ENCODE measurements around the gene EPB41L2.

EPB41L2 gene

GRCh38 chr6:130893766-130894165, 169.3 kb downstream of the EPB41L2 start:
- H3K79me2 ChIP-seq, result no peaks in the 10 kb centered on the region
- no peak overlapping the region for H3K9ac ChIP-seq
- no peak overlapping the region for H3K27ac ChIP-seq
- H3K4me2 ChIP-seq (ENCODE audit: low read length), result no peak overlapping the region
- H3K4me1 ChIP-seq, result no peaks in the 10 kb centered on the region
- no peaks in the 10 kb centered on the region for H3K27me3 ChIP-seq (ENCODE audit: control insufficient read depth, insufficient read depth, low read length)
- no peaks in the 10 kb centered on the region for H3K9me3 ChIP-seq (ENCODE audit: control insufficient read depth, low read length)
- H3K36me3 ChIP-seq (ENCODE audit: control insufficient read depth, insufficient read depth, low read length), result no peaks in the 10 kb centered on the region
- H2AFZ ChIP-seq, result no peak overlapping the region
- no peak for TF ChIP-seq CTCF (IDR thresholded peaks at IDR 0.05)
- no peak overlapping the region for H3K4me3 ChIP-seq (ENCODE audit: low read depth, low read length)

- Histone ChIP-seq H3K4me1 (no peaks in the 10 kb centered on the region), H3K79me2 (no peaks in the 10 kb centered on the region), H3K36me3 (ENCODE audit: control insufficient read depth, insufficient read depth, low read length) (no peaks in the 10 kb centered on the region), H3K4me3 (ENCODE audit: low read depth, low read length) (no peak overlapping the region), H3K4me2 (ENCODE audit: low read length) (no peak overlapping the region), H2AFZ (no peak overlapping the region), H3K27ac (no peak overlapping the region), H3K9ac (no peak overlapping the region), H3K27me3 (ENCODE audit: control insufficient read depth, insufficient read depth, low read length) (no peaks in the 10 kb centered on the region), H3K9me3 (ENCODE audit: control insufficient read depth, low read length) (no peaks in the 10 kb centered on the region)
- TF ChIP-seq CTCF (IDR thresholded peaks at IDR 0.05), result no peak
Measured at GRCh38 chr6:130893277-130893676, 169.8 kb downstream of the EPB41L2 start.

GRCh38 chr6:130890521-130890971, 172.5 kb downstream of the EPB41L2 start:
- no peak for TF ChIP-seq CTCF (IDR thresholded peaks at IDR 0.05)
- no peaks in the 10 kb centered on the region for H3K27me3 ChIP-seq (ENCODE audit: control insufficient read depth, insufficient read depth, low read length)

GRCh38 chr6:130889423-130889822, 173.6 kb downstream of the EPB41L2 start:
- no peak overlapping the region for H3K27ac ChIP-seq
- no peak overlapping the region for H3K4me2 ChIP-seq (ENCODE audit: low read length)

More at GRCh38 chr6:130890521-130890971, 172.5 kb downstream of the EPB41L2 start:
- H2AFZ ChIP-seq, result no peak overlapping the region
- H3K4me2 ChIP-seq (ENCODE audit: low read length), result no peak overlapping the region
- no peaks in the 10 kb centered on the region for H3K4me1 ChIP-seq
- H3K4me3 ChIP-seq (ENCODE audit: low read depth, low read length), result no peak overlapping the region
- no peaks in the 10 kb centered on the region for H3K36me3 ChIP-seq (ENCODE audit: control insufficient read depth, insufficient read depth, low read length)
- H3K27ac ChIP-seq, result no peak overlapping the region
- H3K9me3 ChIP-seq (ENCODE audit: control insufficient read depth, low read length), result no peaks in the 10 kb centered on the region
- no peaks in the 10 kb centered on the region for H3K79me2 ChIP-seq
- no peak overlapping the region for H3K9ac ChIP-seq

More at GRCh38 chr6:130889423-130889822, 173.6 kb downstream of the EPB41L2 start:
- H3K79me2 ChIP-seq, result no peaks in the 10 kb centered on the region
- H2AFZ ChIP-seq, result no peak overlapping the region
- no peaks in the 10 kb centered on the region for H3K9me3 ChIP-seq (ENCODE audit: control insufficient read depth, low read length)
- no peak for TF ChIP-seq CTCF (IDR thresholded peaks at IDR 0.05)
- H3K9ac ChIP-seq, result no peak overlapping the region
- H3K4me3 ChIP-seq (ENCODE audit: low read depth, low read length), result no peak overlapping the region
- H3K4me1 ChIP-seq, result no peaks in the 10 kb centered on the region
- no peaks in the 10 kb centered on the region for H3K27me3 ChIP-seq (ENCODE audit: control insufficient read depth, insufficient read depth, low read length)
- H3K36me3 ChIP-seq (ENCODE audit: control insufficient read depth, insufficient read depth, low read length), result no peaks in the 10 kb centered on the region
